SK-N-SH treated with all-trans-retinoic acid at 6 μM for 48 hours (cell line): ENCODE measurements around the gene DFFB.

Experiments
- ATAC-seq: fragments of 200-7000 bp; cut with Tn5 transposase; 3 replicates; pipeline ENCODE4 v1.9.1; 2020; ENCODE audit warnings: mild to moderate bottlenecking, moderate library complexity
- BACH2 ChIP-seq: fragments of 250-450 bp; sonication (Bioruptor Pico); IDR thresholded peaks from 2 replicates; pipeline ENCODE4 v1.9.0; 2021; ENCODE audit warnings: mild to moderate bottlenecking, borderline replicate concordance
- CSDC2 ChIP-seq: fragments of 250-450 bp; sonication (Bioruptor Pico); IDR thresholded peaks from 2 replicates; pipeline ENCODE4 v1.5.0; 2020; ENCODE audit warnings: mild to moderate bottlenecking, moderate library complexity
- ESRRG ChIP-seq: fragments of 250-450 bp; sonication (Bioruptor Pico); IDR thresholded peaks from 2 replicates; pipeline ENCODE4 v1.6.1; 2021; ENCODE audit warnings: mild to moderate bottlenecking
- GLIS3 ChIP-seq: fragments of 250-450 bp; sonication (Bioruptor Pico); IDR thresholded peaks from 2 replicates; pipeline ENCODE4 v1.5.0; 2020; ENCODE audit warnings: mild to moderate bottlenecking, moderate library complexity
- ISL1 ChIP-seq: fragments of 250-450 bp; sonication (Bioruptor Pico); IDR thresholded peaks from 2 replicates; pipeline ENCODE4 v2.1.2; 2022; ENCODE audit warnings: mild to moderate bottlenecking, moderate library complexity
- OSR1 ChIP-seq: fragments of 250-450 bp; sonication (Bioruptor Pico); IDR thresholded peaks from 2 replicates; pipeline ENCODE4 v1.8.0; 2022; ENCODE audit warnings: moderate library complexity, mild to moderate bottlenecking, inconsistent platforms
- POU6F1 ChIP-seq: fragments of 250-450 bp; sonication (Bioruptor Pico); IDR thresholded peaks from 2 replicates; pipeline ENCODE4 v1.8.0; 2021; ENCODE audit warnings: low read depth, mild to moderate bottlenecking, moderate library complexity, borderline replicate concordance
- PPARA ChIP-seq: fragments of 250-450 bp; sonication (Bioruptor Pico); IDR thresholded peaks from 2 replicates; pipeline ENCODE4 v1.5.0; 2020; ENCODE audit warnings: mild to moderate bottlenecking, borderline replicate concordance
- RARB ChIP-seq: fragments of 250-450 bp; sonication (Bioruptor Pico); IDR thresholded peaks from 2 replicates; pipeline ENCODE4 v1.8.0; 2021; ENCODE audit warnings: mild to moderate bottlenecking, moderate library complexity
- TCF4 ChIP-seq: fragments of 250-450 bp; sonication (Bioruptor Pico); IDR thresholded peaks from 2 replicates; pipeline ENCODE4 v1.8.0; 2021; ENCODE audit warnings: mild to moderate bottlenecking, moderate library complexity, borderline replicate concordance
- TOX ChIP-seq: fragments of 250-450 bp; sonication (Bioruptor Pico); IDR thresholded peaks from 2 replicates; pipeline ENCODE4 v1.8.0; 2021; ENCODE audit warnings: mild to moderate bottlenecking, moderate library complexity, borderline replicate concordance
- ZC3H10 ChIP-seq: fragments of 250-450 bp; sonication (Bioruptor Pico); IDR thresholded peaks from 2 replicates; pipeline ENCODE4 v1.5.1; 2021; ENCODE audit warnings: mild to moderate bottlenecking, moderate library complexity
- ZFP3 ChIP-seq: fragments of 250-450 bp; sonication (Bioruptor Pico); IDR thresholded peaks from 2 replicates; pipeline ENCODE4 v1.5.0; 2020; ENCODE audit warnings: mild to moderate bottlenecking, moderate library complexity
- ZFP30 ChIP-seq: fragments of 450-650 bp; formaldehyde crosslinking; IDR thresholded peaks from 2 replicates; pipeline ENCODE4 v1.5.0; 2022; ENCODE audit warnings: mild to moderate bottlenecking, moderate library complexity
- ZNF565 ChIP-seq: fragments of 450-650 bp; formaldehyde crosslinking; conservative IDR thresholded peaks from 2 replicates; pipeline ENCODE4 v1.5.0; 2020; ENCODE audit warnings: low read depth, mild to moderate bottlenecking, moderate library complexity
- ZNF70 ChIP-seq: fragments of 450-650 bp; formaldehyde crosslinking; IDR thresholded peaks from 2 replicates; pipeline ENCODE4 v1.5.0; 2020; ENCODE audit warnings: mild to moderate bottlenecking, moderate library complexity
- ZNF8 ChIP-seq: fragments of 450-650 bp; formaldehyde crosslinking; IDR thresholded peaks from 2 replicates; pipeline ENCODE4 v1.5.0; 2020; ENCODE audit warnings: mild to moderate bottlenecking, moderate library complexity
- TF ChIP-seq, protein P1 (sequence below): fragments of 250-450 bp; sonication (Bioruptor Pico); IDR thresholded peaks from 2 replicates; pipeline ENCODE4 v1.5.1; 2020; ENCODE audit warnings: low read depth, mild to moderate bottlenecking, moderate library complexity
- TF ChIP-seq, protein P2 (sequence below): fragments of 250-450 bp; sonication (Bioruptor Pico); IDR thresholded peaks from 2 replicates; pipeline ENCODE4 v1.5.1; 2021; ENCODE audit warnings: mild to moderate bottlenecking, moderate library complexity
- TF ChIP-seq, protein P3 (sequence below): fragments of 250-450 bp; sonication (Bioruptor Pico); IDR thresholded peaks from 2 replicates; pipeline ENCODE4 v1.5.0; 2020; ENCODE audit warnings: mild to moderate bottlenecking, moderate library complexity

Gene DFFB

GRCh38 chr1:3817138-3817740 lies 40.0 kb upstream of the DFFB start (continued):
- TF ChIP-seq, protein P1, sequence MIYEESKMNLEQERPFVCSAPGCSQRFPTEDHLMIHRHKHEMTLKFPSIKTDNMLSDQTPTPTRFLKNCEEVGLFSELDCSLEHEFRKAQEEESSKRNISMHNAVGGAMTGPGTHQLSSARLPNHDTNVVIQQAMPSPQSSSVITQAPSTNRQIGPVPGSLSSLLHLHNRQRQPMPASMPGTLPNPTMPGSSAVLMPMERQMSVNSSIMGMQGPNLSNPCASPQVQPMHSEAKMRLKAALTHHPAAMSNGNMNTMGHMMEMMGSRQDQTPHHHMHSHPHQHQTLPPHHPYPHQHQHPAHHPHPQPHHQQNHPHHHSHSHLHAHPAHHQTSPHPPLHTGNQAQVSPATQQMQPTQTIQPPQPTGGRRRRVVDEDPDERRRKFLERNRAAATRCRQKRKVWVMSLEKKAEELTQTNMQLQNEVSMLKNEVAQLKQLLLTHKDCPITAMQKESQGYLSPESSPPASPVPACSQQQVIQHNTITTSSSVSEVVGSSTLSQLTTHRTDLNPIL (CRISPR knock-in tag) = no peak
- TF ChIP-seq TCF4 (CRISPR knock-in tag) = no peak
- TF ChIP-seq ZFP3 (CRISPR knock-in tag) = no peak
- no peak for TF ChIP-seq ZNF8 (CRISPR knock-in tag)

- TF ChIP-seq ISL1 = no peak
- no peak for TF ChIP-seq BACH2 (CRISPR knock-in tag)
- TF ChIP-seq ESRRG (CRISPR knock-in tag) = no peak
- TF ChIP-seq OSR1 (CRISPR knock-in tag) = no peak
- TF ChIP-seq, protein P2, sequence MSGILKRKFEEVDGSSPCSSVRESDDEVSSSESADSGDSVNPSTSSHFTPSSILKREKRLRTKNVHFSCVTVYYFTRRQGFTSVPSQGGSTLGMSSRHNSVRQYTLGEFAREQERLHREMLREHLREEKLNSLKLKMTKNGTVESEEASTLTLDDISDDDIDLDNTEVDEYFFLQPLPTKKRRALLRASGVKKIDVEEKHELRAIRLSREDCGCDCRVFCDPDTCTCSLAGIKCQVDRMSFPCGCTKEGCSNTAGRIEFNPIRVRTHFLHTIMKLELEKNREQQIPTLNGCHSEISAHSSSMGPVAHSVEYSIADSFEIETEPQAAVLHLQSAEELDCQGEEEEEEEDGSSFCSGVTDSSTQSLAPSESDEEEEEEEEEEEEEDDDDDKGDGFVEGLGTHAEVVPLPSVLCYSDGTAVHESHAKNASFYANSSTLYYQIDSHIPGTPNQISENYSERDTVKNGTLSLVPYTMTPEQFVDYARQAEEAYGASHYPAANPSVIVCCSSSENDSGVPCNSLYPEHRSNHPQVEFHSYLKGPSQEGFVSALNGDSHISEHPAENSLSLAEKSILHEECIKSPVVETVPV (CRISPR knock-in tag) = no peak
- no peak for TF ChIP-seq GLIS3 (CRISPR knock-in tag)
- no peak for TF ChIP-seq POU6F1
- TF ChIP-seq, protein P1 (CRISPR knock-in tag) = no peak
- no peak for TF ChIP-seq PPARA (CRISPR knock-in tag)
Measured at GRCh38 chr1:3817821-3818597, 39.3 kb upstream of the DFFB start.

GRCh38 chr1:3819771-3820200 lies 37.5 kb upstream of the DFFB start:
- no peak for TF ChIP-seq CSDC2 (CRISPR knock-in tag)
- no peak for ATAC-seq

More at GRCh38 chr1:3817821-3818597, 39.3 kb upstream of the DFFB start:
- ATAC-seq = no peak

GRCh38 chr1:3820316-3820715 lies 37.0 kb upstream of the DFFB start:
- TF ChIP-seq TCF4 (CRISPR knock-in tag) (no peak), TOX (CRISPR knock-in tag) (no peak), ZNF70 (no peak), CSDC2 (CRISPR knock-in tag) (no peak), POU6F1 (no peak), ZFP30 (no peak), ZNF565 (no peak), RARB (no peak), BACH2 (CRISPR knock-in tag) (no peak), ZFP3 (CRISPR knock-in tag) (no peak), ZC3H10 (no peak)
- TF ChIP-seq, protein P1 (CRISPR knock-in tag) = no peak
- TF ChIP-seq, protein P3, sequence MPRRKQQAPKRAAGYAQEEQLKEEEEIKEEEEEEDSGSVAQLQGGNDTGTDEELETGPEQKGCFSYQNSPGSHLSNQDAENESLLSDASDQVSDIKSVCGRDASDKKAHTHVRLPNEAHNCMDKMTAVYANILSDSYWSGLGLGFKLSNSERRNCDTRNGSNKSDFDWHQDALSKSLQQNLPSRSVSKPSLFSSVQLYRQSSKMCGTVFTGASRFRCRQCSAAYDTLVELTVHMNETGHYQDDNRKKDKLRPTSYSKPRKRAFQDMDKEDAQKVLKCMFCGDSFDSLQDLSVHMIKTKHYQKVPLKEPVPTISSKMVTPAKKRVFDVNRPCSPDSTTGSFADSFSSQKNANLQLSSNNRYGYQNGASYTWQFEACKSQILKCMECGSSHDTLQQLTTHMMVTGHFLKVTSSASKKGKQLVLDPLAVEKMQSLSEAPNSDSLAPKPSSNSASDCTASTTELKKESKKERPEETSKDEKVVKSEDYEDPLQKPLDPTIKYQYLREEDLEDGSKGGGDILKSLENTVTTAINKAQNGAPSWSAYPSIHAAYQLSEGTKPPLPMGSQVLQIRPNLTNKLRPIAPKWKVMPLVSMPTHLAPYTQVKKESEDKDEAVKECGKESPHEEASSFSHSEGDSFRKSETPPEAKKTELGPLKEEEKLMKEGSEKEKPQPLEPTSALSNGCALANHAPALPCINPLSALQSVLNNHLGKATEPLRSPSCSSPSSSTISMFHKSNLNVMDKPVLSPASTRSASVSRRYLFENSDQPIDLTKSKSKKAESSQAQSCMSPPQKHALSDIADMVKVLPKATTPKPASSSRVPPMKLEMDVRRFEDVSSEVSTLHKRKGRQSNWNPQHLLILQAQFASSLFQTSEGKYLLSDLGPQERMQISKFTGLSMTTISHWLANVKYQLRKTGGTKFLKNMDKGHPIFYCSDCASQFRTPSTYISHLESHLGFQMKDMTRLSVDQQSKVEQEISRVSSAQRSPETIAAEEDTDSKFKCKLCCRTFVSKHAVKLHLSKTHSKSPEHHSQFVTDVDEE (CRISPR knock-in tag) = no peak
- TF ChIP-seq, all 23 proteins: peak for 0
- no peak for ATAC-seq
